Stimulated activated naive CD8-positive, alpha-beta T cell treated with anti-CD3 and anti-CD28 coated beads, Interleukin-15, Interleukin-2, amounts not matched to agents 100 ng/mL and 50 ng/mL, for 24 hours (primary cell): ENCODE measurements around the gene PRKCE.

Experiments
- H3K27ac Mint-ChIP-seq: one replicate; pipeline ENCODE4 v1.8.0; 2021; ENCODE audit warnings: mild to moderate bottlenecking, mixed read lengths
- H3K27me3 Mint-ChIP-seq: one replicate; pipeline ENCODE4 v1.8.0; 2021; ENCODE audit warnings: mixed read lengths
- H3K36me3 Mint-ChIP-seq: one replicate; pipeline ENCODE4 v1.8.0; 2021; ENCODE audit warnings: low read depth, mixed read lengths
- H3K4me1 Mint-ChIP-seq: one replicate; pipeline ENCODE4 v1.8.0; 2021; ENCODE audit warnings: low read depth, mixed read lengths
- H3K4me3 Mint-ChIP-seq: one replicate; pipeline ENCODE4 v1.8.0; 2021; ENCODE audit warnings: mild to moderate bottlenecking, mixed read lengths
- H3K9me3 Mint-ChIP-seq: one replicate; pipeline ENCODE4 v1.8.0; 2021; ENCODE audit warnings: mixed read lengths

Gene PRKCE

DNA sequence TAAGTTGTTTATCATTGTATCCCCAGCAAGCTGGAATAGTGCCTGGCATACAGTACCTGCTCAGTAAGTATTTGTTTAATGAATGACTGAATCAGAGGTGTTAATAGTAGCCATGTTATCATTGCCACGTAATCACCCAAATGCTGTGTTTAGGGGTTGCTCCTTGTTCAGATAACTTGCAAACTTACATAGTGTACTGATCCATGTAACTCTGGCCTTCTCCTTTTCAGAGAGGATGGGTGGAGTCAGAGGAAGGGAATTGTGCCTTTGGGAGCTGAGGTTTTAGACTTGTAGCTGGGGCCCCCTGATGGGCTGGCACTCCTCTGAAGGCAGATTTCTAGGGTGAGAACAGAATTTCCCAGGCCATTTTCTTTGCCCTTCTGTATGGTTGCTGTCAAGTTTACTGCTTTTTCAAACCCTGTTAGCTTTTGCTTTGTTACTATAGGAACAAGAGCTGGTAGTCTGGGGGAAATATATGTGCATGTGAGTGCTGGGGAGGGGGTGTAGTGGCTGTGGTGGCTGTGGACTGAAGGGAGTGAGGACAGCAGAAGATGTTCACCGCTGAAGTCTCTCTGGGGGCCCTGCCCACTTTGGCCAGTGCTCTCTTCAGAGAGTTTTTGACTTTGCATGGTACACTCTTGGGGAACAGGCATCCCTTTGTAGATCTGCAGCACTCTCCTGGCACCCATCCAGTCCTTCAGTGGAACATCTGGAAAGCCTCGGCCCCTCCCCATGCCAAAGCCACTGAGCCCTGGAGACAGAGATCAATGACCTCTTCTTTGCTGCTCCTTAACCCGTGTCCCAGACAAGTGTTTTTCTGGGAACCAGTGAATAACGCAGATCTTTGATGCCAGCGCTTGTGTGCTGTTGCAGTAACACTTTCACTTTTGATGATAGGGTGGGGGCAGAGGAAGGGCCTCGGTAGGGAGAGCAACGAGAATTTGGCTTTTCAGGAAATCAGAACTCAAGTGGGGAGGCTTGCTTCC lies 209.0 kb downstream of the PRKCE start:
- H3K4me3 Mint-ChIP-seq = peak overlapping the region; percentile 80
- peaks cover 40% of the 10 kb centered on the region for H3K4me1 Mint-ChIP-seq
- H3K36me3 Mint-ChIP-seq = no peaks in the 10 kb centered on the region
- peak overlapping the region; percentile 73 for H3K27ac Mint-ChIP-seq
- H3K9me3 Mint-ChIP-seq = no peaks in the 10 kb centered on the region
- no peaks in the 10 kb centered on the region for H3K27me3 Mint-ChIP-seq

DNA sequence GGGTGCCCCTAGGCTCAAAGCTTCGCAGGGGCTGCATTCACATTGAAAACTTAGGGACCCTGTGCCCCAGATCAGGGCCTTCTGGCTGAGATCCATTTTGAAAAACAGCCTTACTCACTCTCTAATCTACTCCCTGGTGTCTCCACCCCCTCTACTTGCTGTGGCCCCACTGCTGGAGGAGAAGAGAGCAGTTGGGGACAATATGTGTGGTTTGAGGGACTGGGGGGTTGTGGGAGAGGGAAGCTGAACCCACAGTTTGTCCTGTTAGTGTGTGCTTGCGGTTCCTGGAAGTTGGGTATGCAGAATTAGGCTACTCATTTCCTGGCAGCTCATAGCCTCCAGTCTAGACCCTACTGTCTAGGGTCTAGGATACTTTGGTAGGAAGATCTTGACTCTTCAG lies 211.4 kb downstream of the PRKCE start:
- no peak overlapping the region for H3K27ac Mint-ChIP-seq
- no peaks in the 10 kb centered on the region for H3K36me3 Mint-ChIP-seq
- H3K27me3 Mint-ChIP-seq = no peaks in the 10 kb centered on the region
- no peak overlapping the region for H3K4me3 Mint-ChIP-seq
- H3K4me1 Mint-ChIP-seq = peaks cover 44% of the 10 kb centered on the region
- H3K9me3 Mint-ChIP-seq = no peaks in the 10 kb centered on the region

DNA sequence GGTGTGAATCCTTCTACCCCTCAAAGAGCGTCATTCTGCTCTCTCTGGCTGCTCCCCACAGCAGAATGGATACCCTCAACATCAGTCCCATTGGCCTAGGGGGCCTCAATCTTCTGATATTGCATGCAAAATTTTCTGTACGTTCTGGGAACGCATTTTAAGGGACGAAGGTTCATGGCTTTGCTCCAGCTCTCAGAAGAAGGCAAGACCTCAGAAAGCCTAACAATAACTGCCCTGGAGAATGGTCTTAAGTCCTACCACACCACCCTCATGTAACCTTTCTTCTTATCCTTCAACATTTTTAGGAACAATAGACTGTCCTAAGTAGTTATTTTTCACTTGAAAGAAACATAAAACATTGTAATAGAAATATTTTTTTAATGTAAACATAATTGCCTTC lies 212.6 kb downstream of the PRKCE start:
- no peak overlapping the region for H3K4me3 Mint-ChIP-seq
- no peaks in the 10 kb centered on the region for H3K9me3 Mint-ChIP-seq
- peaks cover 37% of the 10 kb centered on the region for H3K4me1 Mint-ChIP-seq
- no peaks in the 10 kb centered on the region for H3K36me3 Mint-ChIP-seq
- no peaks in the 10 kb centered on the region for H3K27me3 Mint-ChIP-seq
- no peak overlapping the region for H3K27ac Mint-ChIP-seq

DNA sequence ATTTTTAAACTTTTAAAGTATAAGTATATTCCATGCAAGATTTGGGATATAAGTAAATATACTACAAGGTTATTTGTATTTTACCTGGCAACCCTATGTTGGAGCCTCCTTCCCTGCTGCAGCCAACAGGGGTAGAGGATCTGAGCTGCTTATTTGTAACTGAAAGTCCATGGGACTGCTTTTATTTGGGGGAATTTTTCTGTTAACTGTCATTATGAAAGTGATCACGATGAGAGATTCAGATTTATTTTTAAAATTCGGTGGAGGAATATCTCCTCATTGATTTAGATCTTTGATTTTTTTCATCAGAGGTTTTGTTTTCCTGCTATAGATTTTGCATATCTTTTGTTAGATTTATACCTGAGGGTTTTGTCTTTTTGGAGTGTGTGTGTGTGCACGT lies 215.9 kb downstream of the PRKCE start:
- Mint-ChIP-seq H3K4me3 (no peak overlapping the region), H3K36me3 (no peaks in the 10 kb centered on the region), H3K27me3 (no peaks in the 10 kb centered on the region), H3K9me3 (no peaks in the 10 kb centered on the region), H3K27ac (no peak overlapping the region), H3K4me1 (peaks cover 16% of the 10 kb centered on the region)

DNA sequence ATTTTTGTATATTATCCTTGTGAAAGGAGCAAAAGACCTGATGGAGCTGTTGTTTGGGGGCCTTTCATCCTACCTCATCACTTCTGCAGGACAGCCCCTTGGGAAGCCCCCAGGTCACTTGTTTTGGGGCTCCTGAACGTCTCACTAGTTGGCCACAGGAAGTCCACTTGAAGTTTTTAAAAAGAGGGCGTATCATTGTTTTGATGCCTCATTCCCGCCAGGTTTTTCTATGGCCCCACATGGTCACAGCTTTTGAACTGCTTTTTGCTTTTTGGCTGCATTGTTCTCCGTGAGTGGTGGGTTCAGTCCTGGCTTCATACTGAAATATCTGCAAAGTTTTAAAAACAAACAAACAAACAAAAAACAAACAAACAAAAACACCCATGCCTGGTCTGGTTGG lies 216.3 kb downstream of the PRKCE start:
- Mint-ChIP-seq H3K4me1 (peaks cover 11% of the 10 kb centered on the region), H3K9me3 (no peaks in the 10 kb centered on the region), H3K27ac (no peak overlapping the region), H3K36me3 (no peaks in the 10 kb centered on the region), H3K4me3 (no peak overlapping the region), H3K27me3 (no peaks in the 10 kb centered on the region)

DNA sequence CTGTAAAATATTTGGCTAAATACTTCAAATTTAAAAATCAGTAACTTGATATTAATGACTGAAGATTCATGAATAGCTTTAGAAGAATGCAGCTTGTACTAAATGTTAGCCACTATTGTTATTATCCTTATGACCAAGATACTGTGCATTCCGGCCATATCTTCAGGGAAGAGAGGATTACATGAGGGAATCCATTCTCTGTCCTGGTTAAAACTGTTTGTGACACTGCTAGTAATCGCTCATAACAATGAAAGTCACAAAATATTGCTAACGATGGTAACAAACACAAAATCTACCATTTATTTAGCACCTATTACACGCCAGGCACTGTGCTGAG lies 217.7 kb downstream of the PRKCE start:
- H3K27me3 Mint-ChIP-seq = no peaks in the 10 kb centered on the region
- no peaks in the 10 kb centered on the region for H3K36me3 Mint-ChIP-seq
- H3K4me3 Mint-ChIP-seq = no peak overlapping the region
- no peak overlapping the region for H3K27ac Mint-ChIP-seq
- H3K9me3 Mint-ChIP-seq = no peaks in the 10 kb centered on the region
- H3K4me1 Mint-ChIP-seq = peaks cover 9% of the 10 kb centered on the region

DNA sequence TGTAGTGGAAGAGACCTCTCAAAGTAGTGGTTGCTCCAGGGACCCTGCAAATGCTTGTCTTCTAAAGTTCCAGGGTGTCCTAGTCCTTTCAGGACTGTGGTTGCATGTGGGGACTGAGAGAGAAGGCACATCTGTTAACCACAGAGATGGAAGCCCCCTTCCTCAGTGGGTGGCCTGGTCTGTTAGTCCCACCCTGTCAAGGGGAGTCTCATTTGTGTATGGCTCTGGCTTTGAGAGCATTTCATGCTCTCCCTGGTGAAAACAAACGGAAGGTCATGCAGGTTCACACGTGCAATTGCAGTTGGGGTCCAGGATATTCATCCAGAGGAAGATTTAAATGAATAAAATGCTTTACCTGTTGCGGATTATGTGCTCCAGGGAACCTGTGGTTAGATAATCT lies 219.6 kb downstream of the PRKCE start:
- no peak overlapping the region for H3K4me3 Mint-ChIP-seq
- H3K27me3 Mint-ChIP-seq = no peaks in the 10 kb centered on the region
- peaks cover 7% of the 10 kb centered on the region for H3K9me3 Mint-ChIP-seq
- peaks cover 12% of the 10 kb centered on the region for H3K36me3 Mint-ChIP-seq
- no peak overlapping the region for H3K27ac Mint-ChIP-seq
- peaks cover 9% of the 10 kb centered on the region for H3K4me1 Mint-ChIP-seq

DNA sequence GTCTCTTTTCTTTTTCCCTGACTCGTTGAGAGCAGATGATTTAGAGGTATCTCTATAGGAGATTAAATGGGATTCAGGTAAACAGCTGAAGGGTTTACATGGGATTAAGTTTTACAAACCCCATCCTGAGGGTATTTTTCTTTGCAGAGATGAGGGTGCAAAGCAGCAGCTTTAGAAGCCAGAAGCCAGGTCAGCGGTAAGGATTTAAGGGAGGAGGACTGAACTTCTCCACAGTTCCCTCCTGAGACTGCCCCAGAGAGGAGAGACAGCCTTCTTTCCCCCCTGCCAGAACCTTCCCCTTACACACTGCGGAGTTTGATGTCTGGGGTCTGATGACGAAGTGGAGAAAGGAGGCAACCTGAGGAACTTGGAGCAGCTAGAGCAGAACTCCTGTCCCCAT lies 220.1 kb downstream of the PRKCE start:
- Mint-ChIP-seq H3K4me1 (peaks cover 9% of the 10 kb centered on the region), H3K4me3 (no peak overlapping the region), H3K36me3 (peaks cover 17% of the 10 kb centered on the region), H3K9me3 (peaks cover 12% of the 10 kb centered on the region), H3K27me3 (no peaks in the 10 kb centered on the region), H3K27ac (no peak overlapping the region)

DNA sequence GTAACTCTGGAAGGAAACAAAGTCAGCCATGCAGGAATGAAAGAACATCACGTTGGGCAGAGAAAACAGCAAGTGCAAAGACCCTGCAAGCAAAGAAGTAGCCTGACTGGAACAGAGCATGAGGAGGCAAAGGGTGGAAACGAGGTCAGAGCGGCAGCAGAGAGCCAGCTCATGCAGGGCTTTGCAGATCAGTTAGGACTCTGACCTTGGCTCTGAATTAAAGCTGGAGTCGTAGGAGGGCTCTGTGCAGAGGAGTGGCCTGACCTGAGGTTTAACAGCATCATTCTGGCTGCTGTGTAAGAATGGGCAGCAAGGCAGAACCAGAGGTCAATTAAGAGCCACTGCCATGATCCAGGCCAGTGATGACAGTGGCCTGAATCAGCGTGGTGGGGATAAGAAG lies 220.7 kb downstream of the PRKCE start:
- Mint-ChIP-seq H3K4me3 (no peak overlapping the region), H3K9me3 (peaks cover 15% of the 10 kb centered on the region), H3K27ac (no peak overlapping the region), H3K27me3 (no peaks in the 10 kb centered on the region), H3K4me1 (peaks cover 8% of the 10 kb centered on the region), H3K36me3 (peaks cover 21% of the 10 kb centered on the region)

DNA sequence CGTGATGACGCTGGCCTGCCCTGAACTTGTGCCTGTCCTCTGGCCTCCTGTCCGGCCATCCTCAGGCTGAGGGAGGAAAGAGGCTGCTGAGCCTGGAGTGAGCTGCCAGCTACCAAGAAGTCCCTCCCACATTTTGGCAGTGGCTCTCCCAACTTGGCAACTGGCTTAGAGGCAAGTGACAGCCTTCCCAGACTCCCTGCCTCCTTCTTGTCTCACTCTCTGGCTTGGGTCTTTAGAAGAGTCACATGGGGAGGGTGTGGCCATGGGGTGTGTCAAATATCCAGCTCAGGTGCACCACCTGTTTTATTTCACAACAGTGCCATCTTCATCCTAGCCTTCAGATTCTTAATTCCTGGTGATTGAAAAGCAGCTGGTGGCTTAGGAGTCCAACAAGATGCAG lies 222.9 kb downstream of the PRKCE start:
- H3K27me3 Mint-ChIP-seq = no peaks in the 10 kb centered on the region
- H3K36me3 Mint-ChIP-seq = peaks cover 35% of the 10 kb centered on the region
- H3K27ac Mint-ChIP-seq = no peak overlapping the region
- no peaks in the 10 kb centered on the region for H3K4me1 Mint-ChIP-seq
- H3K4me3 Mint-ChIP-seq = no peak overlapping the region
- peaks cover 22% of the 10 kb centered on the region for H3K9me3 Mint-ChIP-seq

DNA sequence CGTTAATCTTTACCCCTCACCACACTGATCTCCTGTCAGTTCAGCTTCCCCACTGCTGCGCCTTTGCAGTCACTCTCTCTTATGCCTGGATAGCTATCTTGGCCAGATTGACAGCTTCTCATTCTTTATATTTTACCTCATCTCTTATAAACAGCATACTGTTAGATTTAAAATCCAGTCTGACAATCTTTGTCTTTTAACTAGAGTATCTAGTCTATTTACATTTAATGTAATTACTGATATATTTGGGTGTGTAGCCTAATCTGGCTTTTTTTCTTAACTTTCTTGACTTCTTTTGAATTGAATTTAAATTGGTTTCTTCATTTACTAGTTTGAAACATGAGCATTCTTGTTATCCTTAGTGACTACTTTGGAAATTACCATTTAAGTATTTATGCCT lies 225.1 kb downstream of the PRKCE start:
- Mint-ChIP-seq H3K36me3 (peaks cover 37% of the 10 kb centered on the region), H3K27ac (no peak overlapping the region), H3K9me3 (peaks cover 22% of the 10 kb centered on the region), H3K4me1 (no peaks in the 10 kb centered on the region), H3K27me3 (no peaks in the 10 kb centered on the region), H3K4me3 (no peak overlapping the region)

DNA sequence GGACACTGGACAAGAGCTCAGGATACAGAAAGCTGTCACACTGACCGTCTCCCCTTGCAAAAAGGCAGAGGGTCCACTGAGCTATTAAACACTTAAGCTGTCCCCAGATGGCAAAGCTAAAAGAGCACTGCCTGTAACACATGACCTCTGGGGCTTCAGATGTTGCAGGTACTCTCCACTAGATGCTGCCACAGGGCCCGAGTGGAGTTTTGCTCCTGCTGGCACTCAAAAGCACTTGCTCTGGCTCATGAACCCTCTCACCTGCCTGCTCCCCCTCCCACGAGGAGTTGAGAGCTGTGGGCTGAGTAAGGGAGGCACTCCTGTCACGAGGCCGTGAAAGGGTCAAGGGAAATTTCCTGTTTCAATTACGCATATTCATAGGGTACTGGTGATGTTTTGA lies 227.9 kb downstream of the PRKCE start:
- H3K27ac Mint-ChIP-seq = no peak overlapping the region
- no peaks in the 10 kb centered on the region for H3K27me3 Mint-ChIP-seq
- H3K9me3 Mint-ChIP-seq = peaks cover 22% of the 10 kb centered on the region
- H3K4me3 Mint-ChIP-seq = no peak overlapping the region
- H3K4me1 Mint-ChIP-seq = no peaks in the 10 kb centered on the region
- H3K36me3 Mint-ChIP-seq = peaks cover 37% of the 10 kb centered on the region

DNA sequence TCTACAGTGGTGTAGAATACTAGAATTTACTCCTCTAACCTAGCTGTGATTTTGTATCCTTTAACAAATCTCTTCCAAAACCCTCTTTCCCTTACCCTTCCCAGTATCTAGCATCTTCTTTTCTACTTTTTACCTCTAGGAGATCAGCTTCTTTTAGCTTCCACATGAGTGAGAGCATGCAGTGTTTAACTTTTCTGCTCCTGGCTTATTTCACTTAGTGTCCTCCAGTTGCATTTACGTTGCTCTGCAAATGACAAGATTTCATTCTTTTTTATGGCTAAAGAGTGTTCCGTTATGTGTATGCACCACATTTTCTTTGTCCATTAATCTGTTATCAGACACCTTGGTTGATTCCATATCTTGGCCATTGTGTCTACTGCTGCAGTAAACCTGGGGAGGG lies 228.5 kb downstream of the PRKCE start:
- H3K27ac Mint-ChIP-seq = no peak overlapping the region
- H3K4me1 Mint-ChIP-seq = no peaks in the 10 kb centered on the region
- H3K4me3 Mint-ChIP-seq = no peak overlapping the region

DNA sequence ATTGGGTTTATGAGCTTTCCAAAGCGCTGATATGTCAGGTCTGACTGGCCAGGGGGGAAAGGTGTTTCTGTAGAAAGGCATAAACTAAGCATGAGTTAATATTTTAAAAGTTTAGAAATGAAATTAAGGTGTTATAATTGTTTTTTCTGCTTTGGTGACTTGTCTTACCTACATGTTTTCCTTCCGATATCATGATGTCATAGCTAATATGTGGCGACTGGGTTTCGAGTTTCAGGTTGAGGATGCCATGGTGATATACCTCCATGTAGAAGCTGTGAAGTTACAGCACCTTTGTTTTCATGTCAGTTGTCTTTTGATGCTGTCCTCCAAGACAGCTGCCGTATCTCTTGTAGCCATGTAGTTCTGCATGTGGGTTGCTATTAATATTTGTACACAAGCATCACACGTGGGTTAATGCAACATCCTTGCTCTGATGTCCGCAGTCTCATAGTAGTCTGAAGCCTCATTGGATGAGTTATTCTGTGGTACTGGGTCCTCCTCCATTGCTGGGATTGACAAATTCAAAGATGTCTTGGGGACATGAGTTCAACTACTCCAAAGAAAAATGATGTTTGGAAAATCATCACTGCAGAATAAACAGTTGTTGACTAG lies 230.6 kb downstream of the PRKCE start:
- no peaks in the 10 kb centered on the region for H3K27me3 Mint-ChIP-seq
- no peaks in the 10 kb centered on the region for H3K4me1 Mint-ChIP-seq
- H3K9me3 Mint-ChIP-seq = peaks cover 8% of the 10 kb centered on the region
- no peak overlapping the region for H3K4me3 Mint-ChIP-seq
- H3K27ac Mint-ChIP-seq = no peak overlapping the region
- peaks cover 18% of the 10 kb centered on the region for H3K36me3 Mint-ChIP-seq

More for the DNA sequence above, 228.5 kb downstream of the PRKCE start:
- Mint-ChIP-seq H3K36me3 (peaks cover 35% of the 10 kb centered on the region), H3K27me3 (no peaks in the 10 kb centered on the region), H3K9me3 (peaks cover 22% of the 10 kb centered on the region)

DNA sequence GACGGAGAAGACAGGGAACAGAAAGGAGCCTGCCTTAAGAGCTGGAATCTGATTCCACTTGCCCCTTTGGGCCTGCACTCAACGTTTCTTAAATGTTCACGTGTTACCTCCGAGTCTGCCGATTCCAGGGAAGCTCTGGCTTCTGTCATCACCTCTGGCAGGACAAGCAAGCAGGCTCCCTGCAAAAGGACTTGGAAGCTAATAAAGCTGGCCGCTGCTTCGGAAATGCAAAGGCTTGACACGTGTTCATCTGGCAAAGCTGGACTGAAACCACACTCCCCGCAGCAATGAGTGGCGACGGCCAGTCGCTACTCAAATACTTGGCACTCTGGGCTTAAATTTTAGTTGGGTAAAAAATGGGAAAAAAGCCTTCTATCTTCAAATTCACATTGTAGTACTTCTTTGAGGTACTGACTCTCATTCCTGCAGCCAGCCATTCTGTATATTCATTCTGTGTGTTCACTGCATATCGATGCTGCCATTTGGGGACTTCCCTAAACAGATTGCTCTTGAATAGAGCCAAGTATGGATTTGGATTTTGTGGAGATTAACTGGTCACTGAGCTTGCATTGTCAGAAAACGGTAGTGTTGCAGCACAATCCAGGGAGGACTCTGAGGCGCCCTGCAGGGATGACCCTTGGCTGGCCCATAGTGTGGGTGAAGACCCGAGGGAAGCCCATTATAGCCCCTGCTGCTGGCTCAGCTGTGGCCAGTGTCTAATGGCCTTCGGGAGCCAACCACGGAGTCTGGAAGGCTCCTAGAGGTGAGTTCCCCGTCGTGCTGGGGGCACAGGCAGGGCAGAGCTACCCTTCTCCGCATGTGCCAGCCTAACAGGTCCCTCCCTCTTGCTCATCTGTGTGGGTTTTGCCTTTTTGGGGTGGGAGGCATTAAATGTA lies 231.5 kb downstream of the PRKCE start:
- Mint-ChIP-seq H3K36me3 (peaks cover 10% of the 10 kb centered on the region), H3K4me3 (no peak overlapping the region), H3K4me1 (no peaks in the 10 kb centered on the region), H3K9me3 (peaks cover 1% of the 10 kb centered on the region), H3K27ac (no peak overlapping the region), H3K27me3 (no peaks in the 10 kb centered on the region)
